Natural killer cell (primary cell): ENCODE data around the gene CD3G. TPM values are rescaled to one million over a fixed set of nuclear protein-coding genes. Genes with fewer than 3 reads are reported as not detected.

Experiments
- ATAC-seq, 3 donors: fragments of 150-1000 bp in 2 of 3; fragments of 200-7000 bp in 1 of 3; cut with Tn5 transposase; 1 replicate in 1 of 3; 2 replicates in 2 of 3; pipeline ENCODE4 v1.10.0; 2021; ENCODE audit warnings: mild to moderate bottlenecking in 2 of 3, moderate library complexity in 2 of 3
- DNase-seq, 2 donors: peaks; one replicate each; pipeline versions ENCODE4 v3.0.0 to v3.0.0-alpha.2; 2013 to 2021; ENCODE audit warnings: mixed read lengths in 1 of 2
- H3K27ac ChIP-seq: one replicate; pipeline ENCODE4 v1.5.1; 2013; ENCODE audit warnings: mild to moderate bottlenecking, low read length
- H3K27me3 ChIP-seq: one replicate; pipeline ENCODE4 v1.6.1; 2013; ENCODE audit warnings: low read length; ENCODE audit not compliant: control insufficient read depth, insufficient read depth
- H3K36me3 ChIP-seq: one replicate; pipeline ENCODE4 v1.6.1; 2013; ENCODE audit warnings: low read length; ENCODE audit not compliant: control insufficient read depth, insufficient read depth
- H3K4me1 ChIP-seq: one replicate; pipeline ENCODE4 v1.6.1; 2013; ENCODE audit warnings: low read length; ENCODE audit not compliant: control insufficient read depth, insufficient read depth
- H3K4me3 ChIP-seq: one replicate; pipeline ENCODE4 v1.5.1; 2013; ENCODE audit warnings: low read length
- H3K9me3 ChIP-seq: one replicate; pipeline ENCODE4 v1.6.1; 2013; ENCODE audit warnings: low read length; ENCODE audit not compliant: control insufficient read depth, insufficient read depth
- H3K27ac Mint-ChIP-seq, 2 donors: one replicate each; pipeline ENCODE4 v1.8.0; 2022; ENCODE audit warnings: mild to moderate bottlenecking in 2 of 2, mixed read lengths in 2 of 2, moderate library complexity in 1 of 2
- H3K27me3 Mint-ChIP-seq, 2 donors: one replicate each; pipeline ENCODE4 v1.8.0; 2022; ENCODE audit warnings: low read depth in 2 of 2, mixed read lengths in 2 of 2
- H3K36me3 Mint-ChIP-seq: one replicate; pipeline ENCODE4 v1.8.0; 2022; ENCODE audit warnings: mixed read lengths
- H3K4me1 Mint-ChIP-seq, 2 donors: one replicate each; pipeline ENCODE4 v1.8.0; 2022; ENCODE audit warnings: mixed read lengths in 2 of 2
- H3K4me3 Mint-ChIP-seq: one replicate; pipeline ENCODE4 v1.8.0; 2022; ENCODE audit warnings: mild to moderate bottlenecking, moderate library complexity, mixed read lengths
- H3K9me3 Mint-ChIP-seq, 2 donors: one replicate each; pipeline ENCODE4 v1.8.0; 2022; ENCODE audit warnings: mixed read lengths in 2 of 2
- WGBS: methylation state at CpG from one replicate; pipeline ENCODE4 v1.1.7; 2013; ENCODE audit warnings: missing lambda C conversion rate; ENCODE audit not compliant: insufficient coverage; 5-methylcytosine and 5-hydroxymethylcytosine counted together
- intact Hi-C: fragments of 100-400 bp; cut with micrococcal nuclease; formaldehyde crosslinking; loops from one replicate; pipeline ENCODE4 v1.14.2; 2022
- total RNA-seq, 4 donors: library from RNA; stranded (reverse); fragments of 120-200 nt in 1 of 4; gene quantifications; one replicate each; pipeline versions ENCODE4 v1.2.3 to v1.2.4, GENCODE V29; 2013 to 2022
- TF ChIP-seq, protein P1 (sequence below): fragments of 200-600 bp; IDR thresholded peaks from one replicate; pipeline ENCODE4 v1.8.0; 2022; ENCODE audit warnings: antibody characterized with exemption

CD3G gene
- total RNA-seq, 3 donors from 2014 or later (not counting 1 experiment from before 2014, with no cell fraction given): 7.6 to 52.1 (median 8.2) TPM

DNA sequence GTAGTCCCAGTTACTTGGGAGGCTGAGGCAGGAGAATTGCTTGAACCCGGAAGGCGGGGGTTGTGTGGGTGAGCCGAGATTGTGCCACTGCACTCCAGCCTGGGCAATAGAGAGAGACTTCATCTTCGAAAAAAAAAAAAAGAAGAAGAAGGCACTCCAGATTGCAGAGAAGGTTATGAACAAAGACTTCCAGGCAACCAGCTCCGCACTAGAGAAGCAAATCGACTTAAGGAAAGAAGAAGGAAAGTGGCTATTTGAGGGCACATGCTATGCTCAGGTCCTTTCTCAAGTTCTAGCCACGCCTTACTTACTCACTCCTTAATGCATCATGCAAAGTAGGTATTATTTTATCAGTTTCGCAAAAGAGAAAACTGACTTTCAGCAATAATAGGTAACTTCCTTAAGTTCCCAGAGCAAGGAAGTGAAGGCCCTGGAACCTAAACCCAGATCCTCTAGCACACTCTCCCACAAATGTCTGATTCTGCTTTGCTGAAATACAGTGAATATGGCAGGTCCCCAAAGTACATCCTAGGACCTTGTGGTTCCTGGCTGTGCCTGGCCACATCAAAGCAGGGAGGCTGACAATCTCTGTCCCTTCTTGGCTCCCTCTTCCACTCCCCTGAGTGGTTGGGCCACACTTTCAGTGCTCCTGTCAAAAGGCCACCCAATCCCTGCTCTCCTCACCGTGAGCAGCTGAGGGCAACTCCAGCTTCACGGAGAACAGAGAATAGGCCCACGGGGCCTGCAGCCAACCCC is 25.4 kb upstream of the CD3G start:
- Mint-ChIP-seq H3K4me1 (peaks cover 59 to 80% of the 10 kb centered on the region in 2 donors), H3K27me3 (no peaks in the 10 kb centered on the region), H3K27ac (peak overlapping the region; percentile 17 to 38), H3K9me3 (peaks cover 0 to 5% of the 10 kb centered on the region in 2 donors), H3K36me3 (no peaks in the 10 kb centered on the region), H3K4me3 (peak overlapping the region; percentile 45)
- peak in 1 of 2 donors; percentile 40 for DNase-seq
- ATAC-seq: no peak
- no peaks in the 10 kb centered on the region for H3K27me3 ChIP-seq
- no peak overlapping the region for H3K4me3 ChIP-seq
- intact Hi-C loops: no loop called here
- no peaks in the 10 kb centered on the region for H3K9me3 ChIP-seq
- TF ChIP-seq, protein P1, sequence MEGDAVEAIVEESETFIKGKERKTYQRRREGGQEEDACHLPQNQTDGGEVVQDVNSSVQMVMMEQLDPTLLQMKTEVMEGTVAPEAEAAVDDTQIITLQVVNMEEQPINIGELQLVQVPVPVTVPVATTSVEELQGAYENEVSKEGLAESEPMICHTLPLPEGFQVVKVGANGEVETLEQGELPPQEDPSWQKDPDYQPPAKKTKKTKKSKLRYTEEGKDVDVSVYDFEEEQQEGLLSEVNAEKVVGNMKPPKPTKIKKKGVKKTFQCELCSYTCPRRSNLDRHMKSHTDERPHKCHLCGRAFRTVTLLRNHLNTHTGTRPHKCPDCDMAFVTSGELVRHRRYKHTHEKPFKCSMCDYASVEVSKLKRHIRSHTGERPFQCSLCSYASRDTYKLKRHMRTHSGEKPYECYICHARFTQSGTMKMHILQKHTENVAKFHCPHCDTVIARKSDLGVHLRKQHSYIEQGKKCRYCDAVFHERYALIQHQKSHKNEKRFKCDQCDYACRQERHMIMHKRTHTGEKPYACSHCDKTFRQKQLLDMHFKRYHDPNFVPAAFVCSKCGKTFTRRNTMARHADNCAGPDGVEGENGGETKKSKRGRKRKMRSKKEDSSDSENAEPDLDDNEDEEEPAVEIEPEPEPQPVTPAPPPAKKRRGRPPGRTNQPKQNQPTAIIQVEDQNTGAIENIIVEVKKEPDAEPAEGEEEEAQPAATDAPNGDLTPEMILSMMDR: no peak
- H3K4me1 ChIP-seq: peaks cover 85% of the 10 kb centered on the region
- 81% methylated on average over 10 of the region's 11 CpGs for WGBS
- H3K27ac ChIP-seq: peak overlapping the region; percentile 41
- H3K36me3 ChIP-seq: peaks cover 7% of the 10 kb centered on the region

DNA sequence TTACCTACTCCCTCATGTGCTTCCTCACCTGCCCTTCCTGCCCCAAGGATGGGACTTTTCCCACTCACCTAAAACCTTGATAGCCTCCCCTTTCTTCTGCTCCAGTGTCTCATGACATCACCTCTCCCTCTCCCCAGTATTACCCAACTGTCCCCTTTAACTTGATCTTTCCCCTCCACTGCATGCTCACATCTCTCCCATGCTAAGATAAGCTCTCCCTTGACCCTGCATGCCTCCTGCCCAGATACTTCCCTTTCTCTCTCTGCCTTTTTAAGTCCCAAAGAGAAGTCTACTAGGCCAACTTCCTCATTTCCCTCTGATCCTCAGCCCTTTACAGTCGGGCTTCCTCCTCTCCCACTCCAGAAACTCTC is 24.8 kb upstream of the CD3G start:
- WGBS: 22% methylated on average over 1 of the region's 1 CpG
- TF ChIP-seq, protein P1: no peak
- peaks cover 53 to 74% of the 10 kb centered on the region in 2 donors for H3K4me1 Mint-ChIP-seq
- H3K9me3 Mint-ChIP-seq: peaks cover 0 to 5% of the 10 kb centered on the region in 2 donors
- Histone ChIP-seq H3K4me3 (no peak overlapping the region), H3K36me3 (peaks cover 2% of the 10 kb centered on the region), H3K27me3 (no peaks in the 10 kb centered on the region), H3K9me3 (no peaks in the 10 kb centered on the region), H3K27ac (peak overlapping the region; percentile 27), H3K4me1 (peaks cover 79% of the 10 kb centered on the region)
- no peaks in the 10 kb centered on the region for H3K27me3 Mint-ChIP-seq
- DNase-seq (no peak), ATAC-seq (no peak)
- intact Hi-C loops: no loop called here
- H3K36me3 Mint-ChIP-seq: no peaks in the 10 kb centered on the region
- H3K4me3 Mint-ChIP-seq: peak overlapping the region; percentile 45
- peak overlapping the region; percentile 17 to 38 for H3K27ac Mint-ChIP-seq

DNA sequence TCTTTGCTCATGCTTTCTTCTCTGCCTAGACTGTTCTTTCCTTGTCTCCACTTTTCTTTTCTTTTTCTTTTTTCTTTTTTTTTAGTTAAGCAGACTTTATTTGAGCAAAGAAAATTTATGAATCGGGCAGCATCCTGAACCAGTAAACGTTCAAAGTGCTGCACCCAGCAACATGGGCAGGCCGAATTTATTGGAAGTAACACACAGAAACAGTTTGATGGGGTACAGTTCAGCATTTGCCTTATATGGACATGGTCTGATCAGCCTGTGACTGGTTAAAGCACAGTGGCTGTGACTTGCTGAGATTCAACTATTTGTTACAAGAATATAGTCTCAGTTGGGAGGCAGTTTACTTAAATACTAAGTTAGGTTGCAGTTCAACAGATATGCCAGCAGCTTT is 23.6 kb upstream of the CD3G start:
- 89% methylated on average over 3 of the region's 3 CpGs for WGBS
- intact Hi-C loops: no loop called here

More for the DNA sequence above, 23.6 kb upstream of the CD3G start:
- TF ChIP-seq, protein P1: no peak
- Histone ChIP-seq H3K4me3 (no peak overlapping the region), H3K4me1 (peaks cover 68% of the 10 kb centered on the region), H3K27ac (no peak overlapping the region), H3K27me3 (no peaks in the 10 kb centered on the region), H3K9me3 (no peaks in the 10 kb centered on the region), H3K36me3 (no peaks in the 10 kb centered on the region)
- Mint-ChIP-seq H3K4me1 (peaks cover 45 to 62% of the 10 kb centered on the region in 2 donors), H3K27ac (no peak overlapping the region), H3K36me3 (no peaks in the 10 kb centered on the region), H3K4me3 (no peak overlapping the region), H3K27me3 (no peaks in the 10 kb centered on the region), H3K9me3 (peaks cover 0 to 5% of the 10 kb centered on the region in 2 donors)
- ATAC-seq (no peak), DNase-seq (no peak)
